SH-SY5Y (cell line): ENCODE measurements around the gene SAMD4A.

Experiments used
- GATA2 ChIP-seq: IDR thresholded peaks from 2 replicates; pipeline ENCODE4 v1.6.1; 2011; ENCODE audit warnings: mild to moderate bottlenecking, low read depth, low read length
- GATA3 ChIP-seq: IDR thresholded peaks from 2 replicates; pipeline ENCODE4 v1.6.1; 2011; ENCODE audit warnings: low read depth, mild to moderate bottlenecking, low read length, moderate library complexity

GRCh38 chr14:54594537-54594936 is 27.6 kb downstream of the SAMD4A start:
- no peak for TF ChIP-seq GATA2
- TF ChIP-seq GATA3, result no peak
